WERI-Rb-1 (cell line): ENCODE measurements around the gene EFNA2.
A peak's percentile ranks its signal among the peaks of the same experiment; 100 is the strongest.
"Not testable (repeated sequence)": the region's sequence is repeated elsewhere in the genome, so short reads cannot be mapped to it uniquely, and the experiment has no call there.

Experiments
- DNase-seq: peaks from one replicate; pipeline ENCODE4 v3.0.0-alpha.2; 2020
- H3K27ac ChIP-seq: fragments of 250-450 bp; sonication (Bioruptor Pico); 2 replicates; pipeline ENCODE4 v1.5.1; 2020; ENCODE audit warnings: mild to moderate bottlenecking, moderate library complexity
- H3K27me3 ChIP-seq: fragments of 250-450 bp; sonication (Bioruptor Pico); 2 replicates; pipeline ENCODE4 v1.5.1; 2021; ENCODE audit warnings: mild to moderate bottlenecking, low read depth, moderate library complexity; ENCODE audit not compliant: insufficient read depth, severe bottlenecking
- H3K36me3 ChIP-seq: fragments of 250-450 bp; sonication (Bioruptor Pico); 2 replicates; pipeline ENCODE4 v1.5.1; 2020; ENCODE audit warnings: mild to moderate bottlenecking, moderate library complexity
- H3K4me3 ChIP-seq: 2 replicates; pipeline ENCODE4 v1.5.1; 2011; ENCODE audit warnings: low read depth, mild to moderate bottlenecking, control low read depth, low read length
- H3K9me3 ChIP-seq: fragments of 250-450 bp; sonication (Bioruptor Pico); 2 replicates; pipeline ENCODE4 v1.5.1; 2021; ENCODE audit warnings: mild to moderate bottlenecking, moderate library complexity; ENCODE audit not compliant: severe bottlenecking
- CTCF ChIP-seq: IDR thresholded peaks from 2 replicates; pipeline ENCODE4 v1.5.1; 2011; ENCODE audit warnings: low read depth, mild to moderate bottlenecking, control low read depth, inconsistent platforms, low read length

Gene EFNA2

GRCh38 chr19:1317274-1318003 lies 31.8 kb downstream of the EFNA2 start:
- DNase-seq, result no peak
- H3K27ac ChIP-seq, result no peak overlapping the region
- H3K36me3 ChIP-seq, result no peaks in the 10 kb centered on the region
- no peaks in the 10 kb centered on the region for H3K9me3 ChIP-seq
- H3K27me3 ChIP-seq, result no peaks in the 10 kb centered on the region
- TF ChIP-seq CTCF, result no peak
- H3K4me3 ChIP-seq, result no peak overlapping the region

- H3K27ac ChIP-seq, result peak overlapping the region; percentile 11; the same call in 1 of the 2 replicates
- peak; percentile 64 for DNase-seq
Measured at GRCh38 chr19:1318678-1319471, 33.2 kb downstream of the EFNA2 start.

GRCh38 chr19:1320282-1320650 lies 34.6 kb downstream of the EFNA2 start:
- H3K36me3 ChIP-seq, H3K9me3 ChIP-seq, DNase-seq, H3K4me3 ChIP-seq, H3K27me3 ChIP-seq, H3K27ac ChIP-seq: not testable (repeated sequence)

More at GRCh38 chr19:1318678-1319471, 33.2 kb downstream of the EFNA2 start:
- H3K27me3 ChIP-seq, result no peaks in the 10 kb centered on the region
- TF ChIP-seq CTCF, result no peak
- H3K9me3 ChIP-seq, result no peaks in the 10 kb centered on the region
- no peaks in the 10 kb centered on the region for H3K36me3 ChIP-seq
- peak overlapping the region; percentile 40 for H3K4me3 ChIP-seq

- H3K27ac ChIP-seq, result no peak overlapping the region
- TF ChIP-seq CTCF, result no peak
Measured at GRCh38 chr19:1321539-1321938, 35.9 kb downstream of the EFNA2 start.

GRCh38 chr19:1322198-1322981 lies 36.7 kb downstream of the EFNA2 start:
- H3K36me3 ChIP-seq, result no peaks in the 10 kb centered on the region
- no peaks in the 10 kb centered on the region for H3K27me3 ChIP-seq
- H3K4me3 ChIP-seq, result no peak overlapping the region
- no peak for TF ChIP-seq CTCF
- DNase-seq, result no peak
- H3K9me3 ChIP-seq, result no peaks in the 10 kb centered on the region
- no peak overlapping the region for H3K27ac ChIP-seq

More at GRCh38 chr19:1321539-1321938, 35.9 kb downstream of the EFNA2 start:
- no peaks in the 10 kb centered on the region for H3K27me3 ChIP-seq
- H3K4me3 ChIP-seq, result no peak overlapping the region
- DNase-seq, result no peak
- H3K9me3 ChIP-seq, result no peaks in the 10 kb centered on the region
- H3K36me3 ChIP-seq, result no peaks in the 10 kb centered on the region

GRCh38 chr19:1324249-1324805 lies 38.7 kb downstream of the EFNA2 start:
- H3K27ac ChIP-seq, result no peak overlapping the region
- H3K36me3 ChIP-seq, result no peaks in the 10 kb centered on the region
- no peak for DNase-seq
- no peak for TF ChIP-seq CTCF
- no peaks in the 10 kb centered on the region for H3K9me3 ChIP-seq
- no peak overlapping the region for H3K4me3 ChIP-seq
- H3K27me3 ChIP-seq, result no peaks in the 10 kb centered on the region
